SH-SY5Y (cell line): ENCODE results near the gene GMPR.

Source experiments
- GATA2 ChIP-seq: IDR thresholded peaks from 2 replicates; pipeline ENCODE4 v1.6.1; 2011; ENCODE audit warnings: mild to moderate bottlenecking, low read depth, low read length
- GATA3 ChIP-seq: IDR thresholded peaks from 2 replicates; pipeline ENCODE4 v1.6.1; 2011; ENCODE audit warnings: low read depth, mild to moderate bottlenecking, low read length, moderate library complexity

DNA sequence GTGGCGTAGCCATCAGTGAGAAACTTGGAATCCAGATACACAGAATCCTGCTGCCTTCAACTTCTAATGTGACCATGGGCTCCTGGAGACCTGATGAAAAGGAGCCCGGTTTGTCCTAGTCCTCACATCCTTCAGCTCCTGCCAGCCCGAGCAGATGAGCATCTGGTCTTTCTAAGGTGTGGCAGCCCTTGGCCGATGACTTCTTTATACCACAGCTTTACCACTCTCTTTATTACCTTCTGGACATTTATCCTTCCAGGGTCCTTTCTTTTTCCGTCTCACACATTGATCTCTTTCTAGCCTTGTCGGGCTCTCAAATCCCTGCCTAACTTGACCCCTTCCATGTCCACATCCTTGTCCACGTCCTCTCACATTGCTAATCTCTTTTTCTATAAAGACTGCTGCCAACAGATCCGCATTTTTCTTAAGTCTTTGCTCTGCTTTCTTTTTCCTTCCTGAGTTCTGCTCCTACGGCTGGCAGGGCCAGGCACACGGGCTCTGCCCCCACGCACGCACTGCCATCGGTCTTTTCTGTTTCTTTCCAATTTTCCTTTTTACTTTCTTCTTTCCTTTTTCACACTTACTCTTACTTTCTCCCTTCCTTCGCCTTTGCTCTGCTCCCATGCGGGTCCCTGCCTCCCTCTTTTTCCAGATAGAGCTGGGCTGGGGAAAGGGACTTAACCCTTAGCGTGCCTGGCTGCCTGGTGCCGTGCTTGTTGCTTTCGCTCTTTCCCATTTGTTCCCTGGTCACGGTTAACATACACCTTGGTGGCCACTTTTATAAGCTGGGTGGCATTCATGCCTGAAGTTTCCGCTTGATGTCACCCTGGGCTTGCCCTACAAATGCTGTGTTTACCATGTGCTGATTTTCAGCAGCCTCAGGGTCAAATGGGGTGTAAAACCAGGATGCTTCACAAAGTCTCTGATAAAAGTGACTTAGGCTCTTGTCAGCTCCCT is 9.4 kb upstream of the GMPR start:
- no peak for TF ChIP-seq GATA3
- no peak for TF ChIP-seq GATA2
